Erythroblast (primary cell): Measurements from ENCODE around the gene SESN1.

Experiments used
- DNase-seq, 2 experiments: peaks; one replicate each; lab custom pipeline; 2025; lab: John Stamatoyannopoulos, UW
- GATA1 ChIP-seq: IDR thresholded peaks from 2 replicates; pipeline ENCODE4 v1.6.1; 2011; ENCODE audit warnings: low read depth, mild to moderate bottlenecking, control low read depth, low read length, moderate library complexity
- POLR2A ChIP-seq: IDR thresholded peaks from 2 replicates; pipeline ENCODE4 v1.6.1; 2011; ENCODE audit warnings: mild to moderate bottlenecking, low read length

The SESN1 gene

DNA sequence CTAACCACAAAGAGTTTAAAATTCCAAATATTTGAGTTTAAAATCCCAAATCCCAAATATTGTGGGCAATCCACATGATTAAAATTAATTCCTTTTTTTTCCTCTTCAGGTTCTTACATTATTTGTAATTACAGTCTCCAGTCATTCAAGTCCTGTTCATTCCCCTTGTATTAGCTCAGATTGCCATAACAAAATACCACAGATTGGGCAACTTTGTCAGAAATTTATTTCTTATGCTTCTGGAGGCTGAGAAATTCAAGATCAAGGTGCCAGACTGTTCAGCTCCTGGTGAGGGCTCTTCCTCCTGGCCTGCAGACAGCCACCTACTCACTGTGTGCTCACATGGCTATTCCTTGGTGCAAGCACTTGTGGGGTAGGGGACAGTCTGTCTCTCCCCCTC, 141.0 kb downstream of the SESN1 start:
- TF ChIP-seq POLR2A, result no peak
- TF ChIP-seq GATA1, result no peak
- no peak for DNase-seq

DNA sequence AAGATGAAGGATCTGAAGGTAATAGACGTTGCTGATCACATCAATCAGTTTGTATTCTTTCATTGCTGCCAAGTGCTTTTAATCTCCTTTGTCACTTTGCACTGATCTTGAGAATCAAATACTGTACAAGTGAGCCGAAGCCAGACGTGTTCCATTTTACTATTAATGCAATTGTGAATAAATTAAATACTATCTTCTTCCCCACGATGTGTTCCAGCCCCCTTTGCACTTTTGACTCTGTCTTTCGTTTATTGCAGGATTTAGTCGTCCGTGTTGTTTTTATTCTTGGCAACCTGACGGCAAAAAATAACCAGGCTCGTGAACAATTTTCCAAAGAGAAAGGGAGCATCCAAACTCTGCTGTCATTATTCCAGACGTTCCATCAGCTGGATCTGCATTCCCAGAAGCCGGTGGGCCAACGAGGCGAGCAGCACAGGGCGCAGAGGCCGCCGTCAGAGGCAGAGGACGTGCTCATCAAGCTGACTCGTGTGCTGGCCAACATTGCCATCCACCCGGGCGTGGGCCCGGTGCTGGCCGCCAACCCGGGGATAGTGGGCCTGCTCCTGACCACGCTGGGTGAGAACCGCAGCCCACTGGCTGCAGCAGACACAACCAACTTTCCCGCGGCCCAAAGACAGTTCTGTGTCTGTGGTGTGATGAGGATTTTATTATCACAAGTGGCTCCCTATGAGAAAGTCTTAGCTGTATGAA, 141.7 kb downstream of the SESN1 start:
- TF ChIP-seq GATA1 (no peak), POLR2A (no peak)
- no peak for DNase-seq

DNA sequence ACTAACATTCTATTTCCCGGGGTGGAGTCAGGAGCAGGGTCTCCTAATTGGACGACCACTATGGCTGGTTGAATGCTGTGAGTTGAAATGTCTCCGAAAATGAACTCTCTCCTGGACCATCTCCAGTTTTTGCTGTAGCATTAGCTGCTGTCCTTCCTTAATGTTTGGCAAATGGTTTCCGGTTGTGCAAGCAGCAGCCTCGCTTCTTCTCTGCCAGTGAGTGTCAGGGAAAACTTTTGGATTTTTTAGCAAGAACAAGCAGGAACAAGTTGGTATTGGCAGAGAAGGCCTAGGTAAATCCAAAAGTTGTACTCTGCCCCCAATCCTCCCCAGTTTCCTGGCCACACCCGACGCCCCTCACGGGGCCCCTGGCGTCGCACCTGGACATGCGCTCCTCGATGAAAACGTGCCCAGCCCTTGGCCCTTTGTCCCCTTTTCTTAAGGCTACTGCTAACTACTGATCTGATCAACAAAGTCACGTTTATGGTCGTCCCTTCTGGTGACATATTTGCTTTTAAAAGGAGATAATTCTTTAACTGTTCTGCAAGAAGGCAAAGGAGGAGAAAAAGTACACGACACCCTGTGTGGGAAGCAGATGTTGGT, 143.2 kb downstream of the SESN1 start:
- no peak for DNase-seq
- TF ChIP-seq POLR2A (no peak), GATA1 (no peak)

DNA sequence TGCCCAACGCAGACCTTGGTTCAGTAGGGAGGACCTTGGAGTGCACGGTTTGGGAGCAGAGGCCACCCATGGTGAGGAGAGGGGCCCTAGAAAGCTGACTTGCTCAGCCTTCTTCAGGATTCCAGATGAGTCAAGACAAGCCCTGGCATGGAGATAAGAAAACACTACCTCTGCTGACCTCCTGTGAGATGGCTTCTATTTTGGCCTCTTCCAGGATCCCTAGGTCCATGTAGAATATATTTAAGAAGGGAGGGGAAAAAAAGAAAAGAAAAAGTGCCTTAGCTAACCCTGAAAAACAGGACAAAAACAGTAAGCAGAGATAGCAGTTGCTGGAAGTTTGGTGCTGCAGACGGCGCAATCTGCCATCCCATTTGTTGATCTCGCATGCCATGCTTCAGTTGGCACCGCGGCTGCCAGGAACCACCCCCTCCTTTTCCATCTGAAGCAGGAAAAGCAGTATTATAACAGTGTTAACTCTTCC, 146.4 kb downstream of the SESN1 start:
- TF ChIP-seq POLR2A, result no peak
- no peak for TF ChIP-seq GATA1
- no peak for DNase-seq

DNA sequence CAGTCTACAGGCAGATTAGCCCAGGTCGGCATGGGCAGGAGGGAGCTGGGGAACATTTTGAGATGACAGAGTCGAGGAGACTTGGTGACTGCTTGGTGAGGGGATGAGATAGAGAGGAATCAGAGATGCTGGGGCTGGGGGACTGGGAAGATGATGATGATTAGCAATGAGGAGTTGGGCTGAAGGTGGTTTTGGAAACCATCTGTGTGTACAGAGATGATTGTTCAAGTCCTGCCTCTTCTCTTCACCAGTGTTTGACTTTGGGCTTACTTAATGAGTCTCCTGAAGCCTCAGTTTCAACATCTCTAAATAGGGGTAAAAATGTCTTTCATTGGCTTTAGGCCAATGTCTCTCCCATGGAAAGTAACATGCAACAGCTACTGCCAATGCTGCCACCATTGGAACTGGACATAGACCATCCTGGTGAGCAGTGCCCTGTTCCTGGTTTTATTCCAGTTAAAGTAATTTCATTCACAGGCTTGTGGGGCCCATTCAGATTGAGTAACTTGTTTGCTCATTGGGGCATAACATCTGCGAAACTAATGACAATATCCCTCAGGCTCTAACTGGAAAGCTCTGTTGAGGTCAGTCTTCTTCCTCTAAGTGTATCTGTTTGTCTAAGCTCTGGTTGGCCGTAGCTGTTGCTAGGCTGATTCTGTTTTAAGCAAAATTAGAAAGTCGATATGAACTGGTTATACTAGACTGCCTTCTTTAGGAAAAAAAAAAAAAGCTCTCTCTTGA, 147.4 kb downstream of the SESN1 start:
- DNase-seq, result no peak
- TF ChIP-seq GATA1 (no peak), POLR2A (no peak)

DNA sequence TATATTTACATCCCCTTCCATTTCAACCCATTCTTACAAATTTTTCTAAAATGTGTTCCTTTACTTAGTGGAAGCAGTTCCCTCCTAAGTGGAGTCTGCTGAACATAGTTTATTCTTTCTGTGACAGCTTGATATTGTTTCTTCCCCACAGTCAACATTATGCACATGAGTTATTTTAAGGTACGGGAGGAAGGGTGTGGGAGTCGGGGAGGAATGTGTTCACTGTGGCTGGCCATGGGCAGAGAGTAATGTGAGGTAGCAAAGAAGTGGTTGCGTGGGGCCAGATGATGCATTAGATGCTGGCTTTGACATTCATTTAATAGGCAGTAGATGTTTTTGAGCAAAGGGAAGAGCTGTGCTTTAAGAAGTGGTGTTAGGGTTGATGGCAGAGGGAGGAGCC, 148.0 kb downstream of the SESN1 start:
- no peak for DNase-seq
- TF ChIP-seq GATA1 (no peak), POLR2A (no peak)

DNA sequence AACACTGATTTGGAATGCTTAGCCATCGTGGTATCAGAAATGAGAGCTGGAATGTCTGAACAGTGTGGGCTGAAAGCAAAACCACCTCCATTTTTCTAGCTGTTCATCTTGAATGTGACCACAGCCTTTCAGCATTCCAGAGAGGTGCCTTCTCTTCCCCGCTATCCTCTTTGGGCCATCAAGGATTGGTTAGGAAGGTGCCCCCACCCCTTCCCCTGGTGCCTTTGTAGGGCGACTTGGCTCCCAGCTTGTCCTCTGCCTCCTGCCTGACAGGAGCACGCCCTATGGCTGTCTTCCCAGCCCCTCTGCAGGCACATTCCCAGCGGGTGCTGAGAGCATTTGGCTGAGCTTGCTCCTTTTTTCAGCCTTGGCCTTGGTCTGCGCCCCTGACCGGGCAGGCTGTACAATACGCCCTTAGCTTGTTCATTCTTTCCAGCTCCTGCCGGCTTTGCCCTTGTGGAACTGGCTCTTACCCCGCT, 148.9 kb downstream of the SESN1 start:
- no peak for TF ChIP-seq GATA1
- no peak for TF ChIP-seq POLR2A
- no peak for DNase-seq

DNA sequence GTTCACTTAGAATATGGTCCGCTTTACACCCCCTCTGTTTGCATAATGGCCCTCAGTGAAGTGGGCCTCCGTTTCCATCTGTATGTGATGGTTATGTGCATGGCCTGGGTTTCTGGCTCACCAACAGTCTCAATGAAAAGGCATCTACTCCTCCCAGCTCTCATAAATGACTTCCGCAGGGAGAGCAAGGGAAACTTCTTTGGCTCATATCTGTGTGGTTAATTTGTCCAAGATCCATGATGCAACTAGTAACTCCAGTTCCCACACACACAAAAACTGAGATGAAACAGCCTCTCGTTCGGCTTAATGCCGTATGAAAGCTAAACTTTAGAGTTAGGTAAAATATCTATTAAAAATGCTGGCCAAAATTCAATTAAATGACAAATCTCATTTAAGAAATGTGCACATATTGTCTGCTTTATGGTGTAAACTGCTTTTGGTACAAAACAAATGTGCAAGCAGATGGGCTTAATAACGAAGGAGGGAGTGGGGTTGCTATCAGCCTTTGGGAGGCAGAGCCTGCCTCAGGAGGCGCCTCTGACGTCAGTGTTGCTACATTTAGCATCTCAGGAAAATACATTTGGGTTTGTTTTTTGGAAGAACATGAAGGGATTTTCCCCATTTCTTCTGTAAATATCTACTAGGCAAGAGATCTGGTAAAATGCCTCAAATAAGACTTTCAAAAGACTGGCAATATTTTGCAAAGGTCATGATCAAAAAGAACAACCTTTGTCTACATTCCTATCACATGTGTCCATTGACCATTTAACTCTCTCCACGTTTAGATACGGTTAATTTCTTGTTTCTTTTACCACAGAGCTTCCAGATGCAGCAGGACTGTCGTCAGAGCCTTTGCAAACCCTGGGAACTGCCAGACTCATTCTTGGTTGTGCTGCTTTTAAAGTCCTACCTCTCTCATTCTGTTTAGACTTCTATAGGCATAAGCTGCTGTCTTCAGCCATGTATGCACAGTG, 149.7 kb downstream of the SESN1 start:
- no peak for TF ChIP-seq GATA1
- TF ChIP-seq POLR2A, result no peak
- no peak for DNase-seq

DNA sequence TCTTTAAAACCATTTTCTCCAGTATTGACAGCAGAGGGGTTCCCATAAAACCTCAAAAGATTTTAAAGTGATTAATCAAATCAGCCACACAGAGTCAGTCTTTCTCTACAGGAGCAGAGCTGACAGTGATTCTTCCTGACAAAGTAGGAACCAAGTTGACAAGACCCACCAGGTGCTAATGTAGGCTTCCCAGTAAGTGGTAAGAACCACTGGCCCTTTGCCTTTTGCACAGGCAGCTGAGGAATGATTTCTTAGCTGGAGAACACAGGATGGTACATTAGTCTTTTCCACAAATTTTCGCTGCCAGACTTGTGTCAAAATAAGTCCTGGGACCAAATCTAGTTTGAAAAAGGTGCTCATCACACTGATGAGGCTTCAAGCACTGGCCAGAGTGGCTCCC, 150.6 kb downstream of the SESN1 start:
- no peak for TF ChIP-seq GATA1
- no peak for TF ChIP-seq POLR2A
- DNase-seq, result no peak

DNA sequence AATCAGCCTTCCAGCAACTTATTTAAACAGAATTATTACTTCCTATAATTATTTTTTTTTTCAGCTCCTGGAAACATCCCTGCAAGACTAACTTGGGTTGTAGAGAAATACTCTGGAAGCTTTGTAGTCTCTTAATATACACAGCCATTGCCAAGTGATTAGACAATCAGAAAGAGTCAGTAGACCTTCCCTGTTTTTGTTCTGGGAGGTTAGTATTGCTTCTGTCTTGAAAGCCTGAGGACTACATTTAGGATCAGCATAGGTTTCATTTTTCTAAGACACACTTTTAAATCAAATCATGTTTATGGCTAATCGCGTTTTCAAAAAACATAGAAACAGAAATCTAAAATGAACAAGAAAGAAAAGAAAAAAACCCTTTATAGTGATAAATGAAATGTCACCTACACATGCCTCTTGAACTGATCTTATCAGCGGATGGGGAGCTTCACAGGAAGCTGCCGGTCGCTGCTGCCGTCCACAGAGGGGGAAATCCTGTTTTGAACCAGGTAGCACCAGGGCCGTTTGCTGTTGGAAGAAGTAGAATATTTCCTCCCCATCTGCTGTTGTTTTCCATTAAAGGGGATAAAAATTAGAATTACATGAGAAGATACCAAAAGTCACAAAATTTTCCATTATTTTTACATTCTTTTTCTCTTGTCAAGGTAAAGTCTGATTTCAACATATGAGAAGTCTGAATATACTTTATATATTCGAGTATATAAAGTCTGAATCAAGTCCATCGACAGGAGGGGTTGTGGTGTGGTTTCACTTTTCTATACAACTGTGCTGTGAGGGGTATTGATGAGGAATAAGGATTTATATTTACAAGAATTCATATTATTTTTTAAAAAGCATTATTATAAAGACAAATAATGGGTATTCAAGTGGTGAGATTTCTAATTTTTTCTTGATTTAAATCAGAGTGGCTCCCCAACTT, 151.8 kb downstream of the SESN1 start:
- no peak for DNase-seq
- TF ChIP-seq POLR2A (no peak), GATA1 (no peak)

DNA sequence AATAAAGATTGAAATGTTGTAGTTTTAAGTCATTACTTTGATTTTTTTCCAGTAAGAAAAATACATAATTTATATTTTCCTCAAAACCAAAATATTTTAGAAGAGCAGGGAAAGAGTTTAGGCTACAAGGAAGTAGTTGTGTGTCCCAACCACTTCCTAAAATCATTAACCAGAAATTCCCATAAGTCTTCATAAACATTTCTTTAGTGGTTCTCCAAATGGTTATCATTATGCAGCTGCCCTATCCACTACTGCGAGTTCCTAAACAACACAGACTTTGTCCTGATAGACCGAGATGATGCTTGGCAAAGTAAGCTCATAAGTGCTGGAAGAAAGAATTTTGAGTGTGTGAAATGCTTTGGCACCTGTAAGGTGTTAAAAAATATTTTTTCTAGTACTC, 152.8 kb downstream of the SESN1 start:
- no peak for TF ChIP-seq POLR2A
- no peak for TF ChIP-seq GATA1
- DNase-seq, result no peak

DNA sequence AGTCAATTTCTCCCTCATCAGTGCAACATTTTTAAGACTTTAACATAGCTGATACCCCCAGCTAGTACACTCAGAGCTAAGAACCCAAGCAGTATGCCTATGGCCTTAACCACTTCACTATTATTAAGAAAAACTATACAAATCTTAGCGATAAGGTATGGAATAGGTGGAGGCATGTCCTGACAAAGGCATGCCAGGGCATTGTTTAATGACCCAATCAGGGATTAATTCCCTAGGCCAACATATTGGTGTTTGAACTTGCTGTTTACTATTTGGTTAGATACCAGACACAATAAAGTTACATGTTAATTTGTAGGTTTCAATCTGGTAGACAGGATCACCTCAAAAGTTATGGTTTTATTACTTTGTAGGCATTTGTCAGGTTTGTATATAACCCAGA, 153.4 kb downstream of the SESN1 start:
- DNase-seq, result no peak
- TF ChIP-seq GATA1 (no peak), POLR2A (no peak)
